ENCODE data around the gene FAM174B.

FAM174B gene

GRCh38 chr15:92599394-92599970 lies 56.1 kb downstream of the FAM174B start:
- peak; percentile 9 for DNase-seq

GRCh38 chr15:92597548-92597947 lies 58.0 kb downstream of the FAM174B start:
- DNase-seq, result no peak

GRCh38 chr15:92596623-92597022 lies 59.0 kb downstream of the FAM174B start:
- no peak for DNase-seq

- no peak for DNase-seq
Observed at GRCh38 chr15:92595506-92596381, 59.8 kb downstream of the FAM174B start.

GRCh38 chr15:92591275-92591674 lies 64.3 kb downstream of the FAM174B start:
- no peak for DNase-seq

- DNase-seq, result no peak
Observed at GRCh38 chr15:92586966-92587365, 68.6 kb downstream of the FAM174B start.

GRCh38 chr15:92586383-92586942 lies 69.1 kb downstream of the FAM174B start:
- no peak for DNase-seq

- no peak for DNase-seq
Observed at GRCh38 chr15:92584105-92584504, 71.5 kb downstream of the FAM174B start.

- no peak for DNase-seq
Observed at GRCh38 chr15:92583096-92584034, 72.2 kb downstream of the FAM174B start.

- DNase-seq, result no peak
Observed at GRCh38 chr15:92582206-92582605, 73.4 kb downstream of the FAM174B start.

GRCh38 chr15:92580933-92581445 lies 74.6 kb downstream of the FAM174B start:
- DNase-seq, result no peak

- no peak for DNase-seq
Observed at GRCh38 chr15:92580521-92580920, 75.1 kb downstream of the FAM174B start.

- no peak for DNase-seq
Observed at GRCh38 chr15:92579931-92580470, 75.6 kb downstream of the FAM174B start.

GRCh38 chr15:92579486-92579885 lies 76.1 kb downstream of the FAM174B start:
- DNase-seq, result no peak

- DNase-seq, result no peak
Observed at GRCh38 chr15:92578096-92578835, 77.3 kb downstream of the FAM174B start.

- DNase-seq, result no peak
Observed at GRCh38 chr15:92576597-92577200, 78.9 kb downstream of the FAM174B start.

- no peak for DNase-seq
Observed at GRCh38 chr15:92574566-92574965, 81.0 kb downstream of the FAM174B start.

GRCh38 chr15:92574161-92574560 lies 81.4 kb downstream of the FAM174B start:
- DNase-seq, result no peak

- no peak for DNase-seq
Observed at GRCh38 chr15:92571824-92572223, 83.8 kb downstream of the FAM174B start.

GRCh38 chr15:92570391-92570790 lies 85.2 kb downstream of the FAM174B start:
- DNase-seq, result no peak

- no peak for DNase-seq
Observed at GRCh38 chr15:92569778-92570177, 85.8 kb downstream of the FAM174B start.

Data from suppressor macrophage treated with lipopolysaccharide for 4 hours (primary cell).